Epithelial cell of esophagus (primary cell): ENCODE measurements around the gene ARL14.
A peak's percentile ranks its signal among the peaks of the same experiment; 100 is the strongest.
"Not testable (repeated sequence)": the region's sequence is repeated elsewhere in the genome, so short reads cannot be mapped to it uniquely, and the experiment has no call there.

ENCODE experiments used
- DNase-seq: peaks from one replicate; pipeline ENCODE4 v3.0.0; 2010; ENCODE audit warnings: low read depth
- H3K4me3 ChIP-seq: 2 replicates; pipeline ENCODE4 v1.5.1; 2011; ENCODE audit warnings: mild to moderate bottlenecking, low read length, control low read depth
- CTCF ChIP-seq: IDR thresholded peaks from 2 replicates; pipeline ENCODE4 v1.5.1; 2011; ENCODE audit warnings: low read depth, mild to moderate bottlenecking, low read length, control low read depth, inconsistent platforms; ENCODE audit not compliant: insufficient read depth; ENCODE audit errors: missing control alignments

ARL14 gene

DNA sequence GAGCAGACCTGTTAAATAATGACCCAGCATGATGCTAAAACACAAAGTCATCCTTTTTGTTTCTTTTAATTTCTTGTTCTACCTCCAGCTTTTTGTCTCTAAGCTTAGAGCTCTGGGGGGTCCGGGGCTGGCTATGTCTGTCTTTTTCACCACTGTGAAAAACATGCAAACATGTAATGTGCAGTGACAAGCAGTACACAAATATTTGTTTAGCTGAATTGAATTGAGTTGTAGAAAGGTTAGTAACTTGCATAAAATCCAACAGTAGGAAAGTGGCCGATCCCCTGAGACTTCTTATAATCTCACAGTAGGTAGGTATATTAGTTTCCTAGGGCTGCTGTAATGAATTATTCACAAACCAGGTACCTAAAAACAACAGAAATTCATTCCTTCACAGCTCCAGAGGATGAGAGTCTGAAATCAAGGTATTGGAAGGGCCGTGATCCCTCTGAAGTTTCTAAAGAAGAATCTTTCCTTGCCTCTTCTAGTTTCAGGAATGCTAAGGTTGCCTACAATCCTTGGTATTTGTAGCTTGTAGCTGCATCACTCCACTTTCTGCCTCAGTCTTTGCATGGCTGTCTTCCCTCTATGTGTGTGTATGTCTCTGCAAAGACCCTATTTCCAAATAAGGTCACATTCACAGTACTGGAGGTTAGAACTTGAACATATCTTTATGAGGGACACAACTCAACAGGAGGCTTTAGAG lies 32.7 kb downstream of the ARL14 start:
- TF ChIP-seq CTCF, result no peak
- no peak for DNase-seq
- no peak overlapping the region for H3K4me3 ChIP-seq

GRCh38 chr3:160713144-160713543 lies 36.2 kb downstream of the ARL14 start:
- not testable (repeated sequence) for H3K4me3 ChIP-seq, DNase-seq

GRCh38 chr3:160719710-160720109 lies 42.8 kb downstream of the ARL14 start:
- DNase-seq, result no peak
- TF ChIP-seq CTCF, result no peak
- no peak overlapping the region for H3K4me3 ChIP-seq

DNA sequence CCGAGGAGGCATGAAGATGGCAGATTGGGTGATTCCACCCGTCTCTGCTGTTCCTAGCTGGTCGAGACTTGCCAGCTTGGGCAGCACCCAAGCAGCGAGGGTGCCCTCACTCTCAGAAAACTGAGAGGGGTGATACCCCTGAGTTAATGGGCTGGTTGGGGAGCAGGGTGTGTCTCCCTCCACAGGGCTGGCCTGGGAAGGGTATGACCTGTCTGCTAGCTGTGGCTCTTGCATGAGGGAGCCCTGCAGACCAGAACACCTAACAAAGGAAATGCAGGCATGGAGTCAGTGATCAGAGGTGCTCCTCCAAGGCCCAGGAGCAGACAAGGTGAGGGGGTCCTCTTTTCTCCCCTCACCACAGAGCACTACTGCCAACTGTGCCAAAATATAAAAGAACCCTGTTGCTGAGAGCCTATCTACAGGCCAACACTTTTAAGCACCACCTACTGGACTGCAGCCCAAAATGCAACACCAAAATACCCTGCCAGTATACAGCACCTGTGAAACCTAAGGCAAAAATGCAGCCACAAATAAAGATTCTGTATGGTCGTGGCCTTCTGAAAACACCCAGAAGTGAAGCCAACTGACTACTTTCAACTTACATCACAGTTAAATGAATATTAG lies 43.3 kb downstream of the ARL14 start:
- H3K4me3 ChIP-seq, result no peak overlapping the region
- peak; percentile 24 for DNase-seq
- TF ChIP-seq CTCF, result peak; percentile 45

- TF ChIP-seq CTCF, result no peak
- DNase-seq, result no peak
- no peak overlapping the region for H3K4me3 ChIP-seq
Observed at GRCh38 chr3:160722331-160722730, 45.4 kb downstream of the ARL14 start.

- no peak overlapping the region for H3K4me3 ChIP-seq
- no peak for TF ChIP-seq CTCF
- DNase-seq, result peak; percentile 58
Observed at GRCh38 chr3:160725338-160725737, 48.4 kb downstream of the ARL14 start.
